Measurements from ENCODE around the gene MDC1. TPM values are rescaled to one million over a fixed set of nuclear protein-coding genes. Genes with fewer than 3 reads are reported as not detected.

MDC1 gene
- total RNA-seq, 1 donor from 2014 or later = 9.3 TPM

DNA sequence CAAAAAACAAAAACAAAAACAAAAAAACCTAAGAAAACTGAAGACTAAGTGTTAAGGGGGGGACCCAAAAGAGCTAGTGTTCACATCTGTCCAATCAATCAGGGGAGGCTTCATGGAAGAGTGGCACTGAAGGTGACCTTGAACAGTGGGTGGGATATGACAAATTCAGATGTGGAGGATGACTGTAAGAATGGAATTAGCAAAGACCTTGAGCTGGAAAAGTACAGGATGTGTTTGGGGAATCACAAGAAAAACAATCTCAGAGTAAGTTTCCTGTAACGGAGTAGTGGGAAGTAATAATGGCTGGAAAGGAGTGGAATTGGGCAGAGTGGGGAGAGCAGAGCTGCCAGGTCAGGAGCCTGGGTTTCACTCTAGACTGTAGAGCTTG, 30.2 kb upstream of the MDC1 start:
- no peak for DNase-seq

DNA sequence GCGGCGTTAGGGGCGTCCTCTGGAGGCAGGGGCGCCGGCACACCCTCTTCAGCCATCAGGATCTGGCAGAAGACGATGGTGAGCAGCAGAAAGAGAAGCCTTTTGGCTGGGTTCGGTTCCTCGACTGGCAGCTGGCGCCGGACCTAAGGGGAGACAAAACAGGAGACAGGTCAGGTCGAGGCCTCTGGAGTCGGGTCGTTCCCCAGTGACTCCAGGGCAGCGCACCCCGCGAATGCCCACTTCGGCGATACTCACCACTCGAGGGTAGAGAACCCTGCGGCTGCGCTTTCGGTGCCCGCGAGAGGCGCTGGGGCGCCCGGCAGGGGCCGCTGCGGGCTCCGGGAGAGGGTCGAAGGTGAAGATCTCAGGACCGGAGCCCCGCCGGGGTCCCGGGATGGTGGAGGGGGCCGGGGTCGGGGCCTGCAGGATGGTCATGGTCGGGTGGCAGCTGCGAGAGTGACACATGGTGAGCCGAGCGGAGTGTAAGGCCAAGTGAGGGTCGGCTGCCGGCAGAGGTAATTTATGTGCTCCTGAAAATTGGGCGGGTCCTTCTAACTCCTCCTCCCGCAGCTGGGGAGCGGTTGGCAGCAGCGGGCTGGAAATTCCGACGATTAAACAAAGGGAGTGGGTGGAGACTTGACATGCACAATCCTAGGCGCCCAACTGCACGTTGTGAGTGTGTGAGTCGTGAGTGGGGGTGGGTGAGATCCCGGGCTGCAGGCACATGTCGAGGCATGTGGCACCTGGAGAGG, 27.1 kb upstream of the MDC1 start, which contains the start of gene IER3:
IER3 (minus strand) TSS at position 494 of the 752 bp plus-strand sequence; CDS start at position 465, 29 bp downstream.
- peak; percentile 87 for DNase-seq

DNA sequence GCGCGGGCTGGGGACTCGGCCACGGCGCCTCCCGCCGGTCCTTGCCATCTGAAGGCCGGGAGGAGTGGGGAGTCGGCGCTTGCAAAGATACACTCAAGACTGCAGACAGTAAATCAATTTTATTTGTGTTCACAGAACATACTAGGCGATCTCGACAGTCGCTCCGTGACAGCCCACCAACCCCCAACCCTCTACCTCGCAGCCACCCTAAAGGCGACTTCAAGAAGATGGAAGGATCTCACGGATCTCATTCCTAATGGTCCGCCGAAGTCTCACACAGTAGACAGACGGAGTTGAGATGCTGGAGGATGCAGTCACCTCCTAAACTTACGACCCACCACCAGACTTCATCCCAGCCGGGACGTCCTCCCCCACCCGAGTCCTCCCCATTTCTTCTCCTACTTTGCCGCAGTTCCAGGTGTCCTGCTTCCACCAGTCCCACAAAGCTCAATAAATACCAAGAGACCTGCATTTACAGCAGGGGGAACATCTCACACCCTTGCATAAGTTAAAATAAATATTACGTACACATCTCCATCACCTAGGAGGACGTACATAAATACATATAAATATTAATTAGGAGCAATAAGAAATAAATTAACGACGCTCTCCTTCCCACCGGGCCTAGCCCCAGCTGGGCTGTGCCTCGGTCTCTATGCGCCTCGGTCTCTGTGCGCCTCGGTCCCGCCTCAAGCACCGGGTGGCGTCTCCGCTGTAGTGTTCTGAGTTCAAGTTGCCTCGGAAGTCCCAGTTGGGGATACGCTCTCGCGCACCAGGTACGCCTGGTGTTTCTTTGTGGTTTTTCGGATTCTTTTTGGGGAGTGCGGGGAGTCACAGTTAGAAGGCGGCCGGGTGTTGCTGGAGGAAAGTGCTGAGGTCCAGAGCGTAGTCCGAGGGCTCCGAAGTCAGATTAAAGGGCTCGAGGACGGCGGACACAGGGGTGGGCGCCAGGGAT, 26.3 kb upstream of the MDC1 start:
- peak; percentile 76 for DNase-seq

DNA sequence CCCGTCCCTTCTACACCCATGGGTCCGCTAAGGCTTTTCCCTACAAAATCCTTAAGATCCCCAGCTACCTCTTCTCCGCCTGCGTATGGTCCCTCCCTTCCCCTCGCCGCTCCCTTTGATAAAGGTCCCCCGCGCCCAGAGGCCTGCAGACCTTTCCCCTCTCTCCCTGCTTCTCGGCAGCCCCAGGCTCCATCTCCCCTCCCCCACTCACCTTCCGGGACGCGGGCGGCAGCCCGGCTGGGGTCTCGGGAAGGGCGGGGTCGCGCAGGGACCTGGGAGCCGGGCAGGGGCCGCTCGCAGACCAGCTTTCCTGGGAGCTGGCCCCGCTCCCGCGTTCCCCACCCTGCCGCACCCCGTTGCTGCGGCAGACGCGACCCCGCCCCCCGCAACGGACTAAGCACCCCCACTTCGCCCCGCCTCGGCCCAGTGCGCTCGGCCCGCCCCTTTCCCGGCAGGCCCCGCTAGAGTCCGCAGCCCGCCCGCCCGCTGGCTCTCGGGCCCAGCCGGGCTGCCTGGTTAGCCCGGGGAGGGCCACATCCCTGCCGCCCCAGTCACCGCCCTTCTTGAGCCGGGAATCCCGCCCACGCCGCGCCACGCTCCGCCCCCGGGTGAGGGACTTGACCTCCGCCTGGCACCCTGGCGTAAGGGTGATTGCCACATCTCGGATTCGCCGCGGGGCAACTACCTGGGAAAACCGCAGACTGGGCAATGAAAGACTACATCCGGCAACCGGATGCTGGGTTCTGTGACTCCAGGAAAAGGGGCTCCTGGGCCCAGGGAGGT, 25.4 kb upstream of the MDC1 start, which contains the start of gene FLOT1:
FLOT1 (minus strand) TSS at position 372 of the 783 bp plus-strand sequence. CDS start 498 bp downstream, outside the sequence.
- peak; percentile 73 for DNase-seq

DNA sequence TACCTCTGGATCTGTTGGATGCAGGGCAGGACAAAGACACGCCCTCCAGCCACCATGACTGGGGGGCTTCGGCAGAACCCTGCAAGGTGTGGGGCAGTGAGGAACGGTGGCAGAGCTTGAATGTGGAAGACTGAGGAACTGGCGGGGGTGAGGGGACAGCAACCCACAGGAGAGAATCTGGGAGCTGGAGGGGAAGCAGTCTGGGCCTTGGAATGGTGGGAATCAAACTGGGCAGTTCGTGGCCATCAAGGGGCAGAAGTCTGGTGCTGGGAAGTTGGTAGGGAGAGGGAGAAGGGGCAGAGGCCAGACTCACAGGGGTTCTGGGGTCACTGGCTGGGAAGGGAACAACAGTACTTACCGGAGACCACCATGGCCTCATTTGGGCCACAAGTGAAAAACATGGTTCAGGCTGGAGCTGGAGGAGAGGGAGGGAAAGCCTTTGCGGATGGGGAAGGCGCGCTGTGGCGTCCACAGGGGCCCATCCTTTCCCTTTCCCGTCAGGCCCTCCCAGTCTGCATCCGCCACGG, 24.8 kb upstream of the MDC1 start:
- DNase-seq = no peak

DNA sequence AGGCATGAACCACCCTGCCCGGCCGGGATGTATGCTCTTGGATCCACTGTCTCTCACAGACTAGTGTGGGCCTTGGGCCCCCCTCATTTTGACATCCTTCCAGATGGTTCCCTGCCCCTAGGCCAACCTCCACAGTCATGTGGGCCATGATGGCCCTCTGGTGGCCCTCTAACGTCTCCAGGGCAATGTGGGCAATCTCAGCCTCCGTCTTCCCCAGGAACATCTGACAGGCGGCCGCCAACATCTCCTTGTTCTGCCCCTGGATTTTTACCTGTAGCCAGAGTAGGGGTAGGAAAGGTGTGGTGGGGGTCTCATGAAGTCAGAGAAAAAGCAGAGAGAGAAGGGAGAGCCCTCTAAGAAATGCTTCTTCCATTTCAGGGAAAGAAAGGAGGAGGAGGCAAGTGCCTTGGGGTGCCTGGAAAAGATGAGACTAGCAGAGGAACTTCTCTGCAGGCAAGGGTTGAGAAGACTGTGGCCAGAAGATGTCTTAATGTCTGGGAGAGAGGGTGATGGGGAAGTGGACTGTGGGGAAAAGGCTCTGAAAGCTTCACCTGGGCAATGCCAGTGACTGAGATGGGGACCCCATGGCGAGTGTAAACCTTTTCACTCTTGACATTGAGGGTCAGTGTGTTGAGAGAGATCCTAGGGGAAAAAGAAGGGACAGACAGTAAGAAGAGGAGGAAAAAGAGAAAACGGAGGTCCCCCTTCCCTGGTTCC, 24.1 kb upstream of the MDC1 start:
- no peak for DNase-seq

DNA sequence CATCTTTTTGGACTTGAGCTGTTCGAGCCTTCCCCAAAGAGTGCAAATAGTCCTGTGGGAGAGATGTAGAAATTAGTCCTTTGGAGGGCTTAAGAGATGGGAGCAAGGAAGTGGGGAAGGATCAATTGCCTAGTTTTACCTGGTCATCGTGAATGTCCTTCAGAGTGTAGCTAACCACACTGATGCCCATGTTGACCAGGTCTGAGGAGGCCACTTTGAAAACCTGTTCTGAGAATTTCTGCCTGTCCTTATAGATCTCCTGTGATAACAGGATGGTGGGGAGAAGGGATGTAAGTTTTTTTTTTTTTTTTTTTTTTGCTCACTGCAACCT, 23.4 kb upstream of the MDC1 start:
- DNase-seq = no peak

DNA sequence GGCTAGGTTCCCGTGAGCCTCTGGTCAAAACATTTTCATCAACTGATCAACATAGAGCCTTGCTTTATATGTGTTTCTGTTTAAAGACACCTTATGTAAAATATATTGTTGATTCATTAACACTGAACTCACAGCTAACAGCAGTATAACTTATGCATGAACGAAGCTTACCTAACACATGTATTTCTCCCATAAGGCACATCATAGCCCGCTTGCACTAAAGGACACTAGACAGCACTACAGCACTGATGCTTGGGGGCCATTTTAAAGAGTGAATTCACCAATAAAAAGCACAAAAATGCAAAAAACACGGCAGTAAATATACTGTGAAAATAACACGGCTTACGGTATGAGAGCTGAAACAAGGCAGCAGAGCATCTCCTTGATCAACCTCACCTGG, 21.5 kb upstream of the MDC1 start:
- no peak for DNase-seq

DNA sequence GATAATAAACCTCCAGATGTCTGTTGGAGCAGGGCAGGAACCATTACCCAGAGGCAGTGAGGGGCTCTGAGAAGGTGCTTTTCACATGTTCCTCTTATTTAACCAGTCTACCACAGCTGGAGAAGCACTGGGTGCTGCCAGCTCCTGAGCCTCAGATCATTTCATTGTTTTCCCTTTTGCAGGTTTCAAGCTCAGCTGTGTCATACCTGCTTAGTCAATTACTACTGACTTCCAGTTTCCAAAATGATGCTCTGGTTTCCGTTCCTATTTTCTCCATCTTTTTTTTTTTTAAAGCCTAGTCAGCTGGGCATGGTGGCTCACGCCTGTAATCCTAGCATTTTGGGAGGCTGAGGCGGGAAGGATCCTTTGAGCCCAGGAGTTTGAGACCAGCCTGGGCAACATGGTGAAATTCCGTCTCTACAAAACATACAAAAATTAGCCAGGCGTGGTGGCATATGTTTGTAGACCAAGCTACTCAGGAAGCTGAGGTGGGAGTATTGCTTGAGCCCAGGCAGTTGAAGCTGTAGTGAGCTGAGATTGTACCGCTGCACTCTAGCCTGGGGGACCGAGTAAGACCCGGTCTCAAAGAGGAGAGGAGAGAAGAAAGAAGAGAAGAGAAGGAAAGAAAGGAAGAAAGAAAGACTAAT, 18.7 kb upstream of the MDC1 start:
- no peak for DNase-seq

DNA sequence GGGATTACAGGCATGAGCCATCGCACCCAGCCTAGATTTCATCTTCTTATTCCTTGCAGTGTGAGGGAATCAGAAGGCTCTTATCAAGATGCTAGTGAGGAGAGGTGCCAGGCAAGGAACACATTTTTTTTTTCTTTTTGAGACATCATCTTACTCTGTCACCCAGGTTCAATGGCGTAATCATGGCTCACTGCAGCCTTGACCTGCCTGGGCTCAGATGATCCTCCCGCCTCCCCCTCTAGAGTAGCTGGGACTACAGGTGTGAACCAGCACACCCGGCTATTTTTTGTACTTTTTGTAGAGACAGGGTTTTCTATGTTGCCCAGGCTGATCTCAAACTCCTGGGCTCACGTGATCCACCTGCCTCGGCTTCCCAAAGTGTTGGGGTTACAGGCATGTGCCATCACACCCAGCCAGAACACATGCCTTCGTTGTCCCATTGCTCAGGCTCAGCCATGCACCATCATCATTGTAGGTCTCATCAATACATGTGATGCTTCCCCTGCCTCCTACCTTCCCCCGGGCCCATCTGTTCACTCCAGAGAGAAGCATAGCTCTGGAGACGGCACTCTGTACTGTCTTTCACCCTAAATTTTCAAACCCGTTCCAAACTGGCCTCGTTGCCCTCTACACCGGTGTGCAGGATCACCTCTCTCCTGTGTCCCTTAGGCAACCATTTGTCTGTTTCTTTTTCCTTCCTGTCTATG, 15.3 kb upstream of the MDC1 start:
- DNase-seq = no peak

DNA sequence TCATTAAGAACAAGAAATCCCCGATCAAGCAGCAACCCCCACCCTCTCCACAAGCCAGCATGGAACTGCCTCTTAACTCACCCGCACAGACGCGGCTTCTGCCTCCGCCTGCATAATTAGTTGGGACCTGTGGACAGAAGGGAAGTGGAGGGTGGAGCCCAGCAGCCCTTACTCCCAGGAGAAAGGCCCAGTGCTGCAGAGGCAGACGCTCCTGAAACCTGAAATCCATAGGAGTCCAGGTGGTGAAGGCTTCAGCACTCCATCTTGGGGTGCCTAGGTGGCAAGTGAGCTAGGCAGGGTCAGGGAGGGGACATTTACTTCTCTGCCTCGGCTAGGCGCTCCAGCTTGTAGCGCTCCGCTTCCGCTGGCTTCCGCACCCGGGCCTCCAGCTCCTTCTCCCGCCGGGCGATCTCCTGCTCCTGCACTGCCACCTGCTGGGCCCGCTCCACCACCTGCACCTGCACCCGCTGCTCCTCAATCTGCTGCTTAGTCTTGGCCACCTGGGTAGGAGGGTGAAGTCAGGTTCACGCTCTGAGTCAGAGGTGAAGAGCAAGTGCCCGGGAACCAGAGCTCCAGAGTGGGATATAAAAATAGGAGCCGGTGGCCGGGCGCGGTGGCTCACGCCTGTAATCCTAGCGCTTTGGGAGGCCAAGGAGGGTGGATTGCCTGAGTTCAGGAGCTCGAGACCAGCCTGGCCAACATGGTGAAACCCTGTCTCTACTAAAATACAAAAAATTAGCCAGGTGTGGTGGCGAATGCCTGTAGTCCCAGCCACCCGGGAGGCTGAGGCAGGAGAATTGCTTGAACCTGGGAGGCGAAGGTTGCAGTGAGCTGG, 13.7 kb upstream of the MDC1 start:
- no peak for DNase-seq

DNA sequence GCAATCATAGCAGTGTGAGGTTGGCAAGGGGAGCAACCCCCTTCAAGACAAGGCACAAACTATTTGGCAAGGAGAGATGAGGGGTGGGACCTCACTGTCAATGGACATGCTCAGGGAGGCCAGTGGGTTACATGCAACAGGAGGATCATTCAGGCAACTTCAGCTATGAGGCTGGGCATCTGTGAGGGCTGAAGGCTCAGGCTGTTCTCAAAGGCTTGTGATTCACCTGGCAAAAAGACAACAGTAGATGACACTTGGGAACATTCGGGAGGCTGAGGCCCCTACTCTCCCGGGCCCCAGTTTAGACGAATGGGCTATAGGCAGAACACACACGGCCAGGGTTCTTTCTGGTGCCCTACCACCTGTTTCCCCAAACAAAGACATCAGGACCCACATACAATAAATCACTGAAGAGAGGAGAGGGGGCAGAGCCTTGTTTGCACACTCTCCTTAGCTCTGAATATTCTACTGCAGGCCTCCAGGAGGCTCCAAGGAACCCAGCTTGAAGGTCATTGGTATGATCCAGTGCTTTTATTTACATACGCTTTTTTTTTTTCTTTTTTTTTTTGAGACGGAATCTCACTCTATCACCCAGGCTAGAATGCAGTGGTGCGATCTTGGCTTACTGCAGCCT, 11.0 kb upstream of the MDC1 start:
- DNase-seq = no peak

DNA sequence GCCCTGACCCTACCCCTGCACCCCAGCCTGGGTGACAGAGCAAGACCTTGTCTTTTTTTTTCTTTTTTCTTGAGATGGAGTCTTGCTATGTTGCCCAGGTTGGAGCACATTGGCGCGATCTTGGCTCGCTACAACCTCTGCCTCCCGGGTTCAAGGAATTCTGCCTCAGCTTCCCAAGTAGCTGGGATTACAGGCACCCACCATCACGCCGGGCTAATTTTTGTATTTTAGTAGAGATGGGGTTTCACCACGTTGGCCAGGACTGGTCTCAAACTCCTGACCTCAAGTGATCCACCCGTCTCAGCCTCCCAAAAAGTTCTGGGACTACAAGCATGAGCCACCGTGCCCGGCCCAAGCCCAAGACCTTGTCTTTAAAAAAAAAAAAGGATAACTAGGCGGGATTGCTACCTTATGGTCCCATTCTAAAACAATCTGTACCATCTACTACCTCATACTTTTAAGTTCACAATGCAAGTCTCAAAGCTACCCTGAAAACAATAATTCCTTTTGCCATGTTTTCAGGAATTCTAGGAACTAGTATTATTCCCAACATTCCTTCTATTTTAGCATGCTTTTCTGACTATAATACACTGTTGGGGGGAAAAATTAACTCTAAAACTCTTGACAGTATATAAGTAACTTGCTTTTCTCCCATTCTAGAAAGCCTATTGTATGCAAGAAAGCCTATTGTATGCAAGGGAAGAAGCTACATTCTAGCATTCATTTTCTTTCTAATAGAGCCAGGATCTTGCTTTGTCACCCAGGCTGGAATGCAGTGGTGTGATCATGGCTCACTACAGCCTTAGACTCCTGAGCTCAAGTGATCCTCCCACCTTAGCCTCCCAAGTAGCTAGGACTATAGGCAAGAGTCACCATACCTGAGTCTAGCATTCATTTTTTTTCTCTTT, 9.7 kb upstream of the MDC1 start:
- DNase-seq = no peak

DNA sequence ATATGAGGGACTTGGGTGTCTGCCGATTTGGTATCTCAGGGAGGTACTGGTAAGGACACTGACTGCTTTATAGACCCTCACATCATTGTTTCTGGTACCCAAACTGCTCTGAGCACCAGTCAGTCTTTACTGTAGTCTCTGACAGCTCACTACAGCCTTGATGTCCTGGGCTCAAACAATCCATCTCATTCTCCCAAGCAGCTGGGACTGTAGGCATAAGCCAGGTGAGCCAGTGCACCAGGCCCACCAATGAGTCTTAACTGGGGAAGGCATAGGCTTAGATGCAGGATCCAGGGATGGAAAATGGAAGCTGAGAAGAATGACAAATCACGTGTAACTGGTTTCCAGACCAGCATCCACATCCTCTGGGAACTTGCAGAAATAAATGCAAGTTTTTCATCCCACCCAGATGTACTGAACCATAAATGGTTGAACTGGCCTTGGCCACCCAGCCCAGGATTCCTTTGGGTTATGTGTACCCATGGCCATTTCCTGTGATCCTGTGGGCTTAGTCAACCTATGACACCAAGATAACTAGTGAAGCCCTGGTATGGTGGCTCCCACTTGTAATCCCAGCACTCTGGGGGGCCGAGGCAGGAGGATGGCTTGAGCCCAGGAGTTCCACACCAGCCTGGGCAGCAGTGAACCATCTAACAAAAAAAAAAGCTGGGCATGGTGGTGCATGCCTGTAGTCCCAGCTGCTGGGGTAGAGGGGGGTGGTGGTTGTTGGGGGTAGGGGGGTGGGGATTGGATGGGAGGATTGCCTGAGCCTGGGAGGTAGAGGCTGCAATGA, 8.8 kb upstream of the MDC1 start:
- DNase-seq = no peak

DNA sequence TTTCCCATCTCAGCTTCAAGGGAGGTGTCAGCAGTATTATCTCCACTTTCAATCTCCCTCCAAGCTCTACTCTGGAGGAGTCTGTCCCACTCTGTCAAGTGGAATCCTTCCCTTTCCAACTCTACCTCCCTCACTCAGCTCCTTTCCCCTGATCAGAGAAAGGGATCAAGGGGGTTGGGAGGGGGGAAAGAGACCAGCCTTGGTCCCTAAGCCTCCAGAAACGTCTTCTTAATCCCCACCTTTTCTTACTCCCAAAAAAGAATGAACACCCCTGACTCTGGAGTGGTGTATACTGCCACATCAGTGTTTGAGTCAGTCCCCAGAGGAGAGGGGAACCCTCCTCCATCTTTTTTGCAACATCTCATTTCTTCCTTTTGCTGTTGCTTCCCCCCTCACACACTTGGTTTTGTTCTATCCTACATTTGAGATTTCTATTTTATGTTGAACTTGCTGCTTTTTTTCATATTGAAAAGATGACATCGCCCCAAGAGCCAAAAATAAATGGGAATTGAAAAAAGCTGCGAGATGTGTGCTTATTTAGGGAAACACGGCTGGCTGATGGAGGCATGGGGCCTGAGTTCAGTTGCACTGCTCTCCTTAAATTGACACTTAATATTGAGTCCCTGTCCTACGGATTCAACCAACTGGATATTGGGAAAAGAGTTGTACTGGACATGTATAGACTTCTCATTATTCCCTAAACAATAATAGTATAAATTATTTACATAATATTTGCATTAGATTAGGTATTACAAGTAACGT, 8.0 kb upstream of the MDC1 start:
- no peak for DNase-seq
